Left cardiac atrium (tissue), 4 donors: ENCODE data around the gene ZNF322. TPM values are rescaled to one million over a fixed set of nuclear protein-coding genes. Genes with fewer than 3 reads are reported as not detected.

Experiments
- ATAC-seq, 2 donors: fragments of 200-7000 bp; cut with Tn5 transposase; one replicate each; pipeline ENCODE4 v1.9.1; 2020; ENCODE audit warnings: mild to moderate bottlenecking in 2 of 2, moderate library complexity in 2 of 2
- DNase-seq: peaks from one replicate; pipeline ENCODE4 v3.0.0-alpha.2; 2020
- intact Hi-C, 2 donors: fragments of 100-400 bp; cut with DNase I; formaldehyde crosslinking; loops; one replicate each; pipeline versions ENCODE4 v1.14.1 to v1.15.1; 2022 to 2023
- total RNA-seq, 2 donors: library from RNA; stranded (reverse); fragmentation: NEBNext Ultra II Directional; extraction: Animal tissue kit (Norgen Biotek cat#: 25700); gene quantifications; one replicate each; pipeline ENCODE4 v1.2.1, GENCODE V29; 2021
- donor health status: DM: no; HTN: yes; CAD: no.
- donor health status: DM: no; HTN: yes; CAD: no; lungs with severe emphysema.
- donor health status: DM: yes; HTN: yes; CAD: no.
- donor health status: Dilated cardiomyopathy.

ZNF322 gene
- total RNA-seq, 2 donors from 2014 or later, result 15.5 to 16.6 TPM

- intact Hi-C loops, result loop anchor here (1.0 to 10.0 kb wide), 3 partner anchors 23 to 254 kb away; no protein-coding TSS in a partner anchor
- no peak for DNase-seq
- ATAC-seq, result peak in 1 of 2 donors; percentile 2
These were observed 64.6 kb downstream of the ZNF322 start for GRCh38 chr6:26594730-26595632.

GRCh38 chr6:26594131-26594498 is 65.4 kb downstream of the ZNF322 start:
- intact Hi-C loops, result loop anchor here in 1 of 2 donors (10.0 kb wide), 1 partner anchor 249 kb away; no protein-coding TSS in a partner anchor
- ATAC-seq, result no peak
- no peak for DNase-seq

- DNase-seq, result no peak
- intact Hi-C loops, result loop anchor here in 1 of 2 donors (10.0 kb wide), 1 partner anchor 249 kb away; no protein-coding TSS in a partner anchor
- ATAC-seq, result no peak
These were observed 66.0 kb downstream of the ZNF322 start for GRCh38 chr6:26593278-26594130.

GRCh38 chr6:26592649-26593048 is 66.9 kb downstream of the ZNF322 start:
- DNase-seq (no peak), ATAC-seq (no peak)
- intact Hi-C loops, result loop anchor here in 1 of 2 donors (10.0 kb wide), 1 partner anchor 248 kb away; no protein-coding TSS in a partner anchor

- DNase-seq, result no peak
- intact Hi-C loops, result no loop called here
- no peak for ATAC-seq
These were observed 70.6 kb downstream of the ZNF322 start for GRCh38 chr6:26588965-26589364.

Other genes with a start within 250 kb of the ZNF322 start
- 10 to 100 TPM in 1 of 2 donors, 1 to 10 TPM in 1; 8.9 to 13.3 TPM for gene BTN3A3, start 219.2 kb downstream of the ZNF322 start, total RNA-seq
- gene BTN2A1, start 201.8 kb downstream of the ZNF322 start, total RNA-seq, result 10 to 100 TPM; 16.1 to 19.1 TPM
- gene BTN1A1, start 159.4 kb downstream of the ZNF322 start, total RNA-seq, result not detected
- gene HMGN4, start 121.4 kb downstream of the ZNF322 start, total RNA-seq, result 10 to 100 TPM; 29.4 to 38.6 TPM
- 10 to 100 TPM in 1 of 2 donors, 1 to 10 TPM in 1; 8.2 to 10.7 TPM for gene ABT1, start 62.8 kb downstream of the ZNF322 start, total RNA-seq